GM18861 (cell line): ENCODE measurements around the gene DSCAML1.

Experiments used
- ATAC-seq: cut with Tn5 transposase; IDR thresholded peaks from one replicate; pipeline ENCODE4 v1.9.1; 2021; ENCODE audit not compliant: unreplicated experiment

Gene DSCAML1

GRCh38 chr11:117670443-117670842 is 126.6 kb downstream of the DSCAML1 start:
- no peak for ATAC-seq

- no peak for ATAC-seq
These were observed 127.4 kb downstream of the DSCAML1 start for GRCh38 chr11:117669616-117670015.

- no peak for ATAC-seq
These were observed 128.0 kb downstream of the DSCAML1 start for GRCh38 chr11:117669062-117669461.

- no peak for ATAC-seq
These were observed 128.7 kb downstream of the DSCAML1 start for GRCh38 chr11:117668321-117668751.

GRCh38 chr11:117664897-117665296 is 132.1 kb downstream of the DSCAML1 start:
- ATAC-seq: no peak

GRCh38 chr11:117663821-117664220 is 133.2 kb downstream of the DSCAML1 start:
- no peak for ATAC-seq

GRCh38 chr11:117663414-117663813 is 133.6 kb downstream of the DSCAML1 start:
- no peak for ATAC-seq

GRCh38 chr11:117662671-117663269 is 134.2 kb downstream of the DSCAML1 start:
- no peak for ATAC-seq

GRCh38 chr11:117662255-117662654 is 134.8 kb downstream of the DSCAML1 start:
- no peak for ATAC-seq

- no peak for ATAC-seq
These were observed 138.2 kb downstream of the DSCAML1 start for GRCh38 chr11:117658809-117659208.

- ATAC-seq: no peak
These were observed 139.2 kb downstream of the DSCAML1 start for GRCh38 chr11:117657794-117658193.

GRCh38 chr11:117654281-117655255 is 142.4 kb downstream of the DSCAML1 start:
- no peak for ATAC-seq

- no peak for ATAC-seq
These were observed 144.5 kb downstream of the DSCAML1 start for GRCh38 chr11:117652521-117652920.

GRCh38 chr11:117649296-117650055 is 147.5 kb downstream of the DSCAML1 start:
- no peak for ATAC-seq

GRCh38 chr11:117647872-117648271 is 149.1 kb downstream of the DSCAML1 start:
- no peak for ATAC-seq

- ATAC-seq: no peak
These were observed 149.8 kb downstream of the DSCAML1 start for GRCh38 chr11:117647207-117647606.

GRCh38 chr11:117646411-117646810 is 150.6 kb downstream of the DSCAML1 start:
- ATAC-seq: no peak

GRCh38 chr11:117644403-117645155 is 152.4 kb downstream of the DSCAML1 start:
- no peak for ATAC-seq

- ATAC-seq: no peak
These were observed 153.3 kb downstream of the DSCAML1 start for GRCh38 chr11:117643606-117644300.

- ATAC-seq: no peak
These were observed 154.2 kb downstream of the DSCAML1 start for GRCh38 chr11:117642835-117643234.
